ENCODE results near the gene ZC3H12C.

DNA sequence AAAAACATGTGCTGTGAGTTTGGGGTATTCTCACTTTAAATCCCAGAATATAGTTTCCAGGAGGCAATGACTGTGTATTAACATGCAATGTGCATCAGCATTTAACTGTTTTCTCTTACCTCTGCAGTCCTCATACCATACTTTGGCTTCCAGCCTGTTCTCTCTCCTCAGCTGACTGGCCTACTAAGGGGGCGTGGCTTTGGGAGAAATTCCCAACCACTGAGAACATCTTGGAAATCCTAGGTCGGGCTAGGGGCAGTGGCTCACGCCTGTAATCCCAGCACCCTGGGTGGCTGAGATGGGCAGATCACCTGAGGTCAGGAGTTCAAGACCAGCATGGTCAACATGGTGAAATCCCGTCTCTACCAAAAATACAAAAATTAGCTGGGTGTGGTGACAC lies 13.5 kb upstream of the ZC3H12C start:
- TF ChIP-seq CEBPB (IDR thresholded peaks at IDR 0.05; ENCODE audit: low read depth, low read length) (no peak), POLR2A (IDR thresholded peaks at IDR 0.05; ENCODE audit: low read depth, low read length) (no peak), BHLHE40 (IDR thresholded peaks at IDR 0.05; ENCODE audit: low read depth, low read length) (no peak), MAZ (IDR thresholded peaks at IDR 0.05; ENCODE audit: borderline replicate concordance, low read depth, low read length) (no peak), CHD1 (IDR thresholded peaks at IDR 0.05; ENCODE audit: low read depth, low read length) (no peak), MAFK (IDR thresholded peaks at IDR 0.05; ENCODE audit: low read depth, low read length) (no peak), NFE2L2 (IDR thresholded peaks at IDR 0.05; ENCODE audit: low read depth, low read length) (no peak), RAD21 (IDR thresholded peaks at IDR 0.05; ENCODE audit: low read length) (no peak), USF2 (IDR thresholded peaks at IDR 0.05; ENCODE audit: low read depth, low read length) (no peak), RCOR1 (IDR thresholded peaks at IDR 0.05; ENCODE audit: insufficient replicate concordance, low read length) (no peak)
- TF ChIP-seq, protein P1, sequence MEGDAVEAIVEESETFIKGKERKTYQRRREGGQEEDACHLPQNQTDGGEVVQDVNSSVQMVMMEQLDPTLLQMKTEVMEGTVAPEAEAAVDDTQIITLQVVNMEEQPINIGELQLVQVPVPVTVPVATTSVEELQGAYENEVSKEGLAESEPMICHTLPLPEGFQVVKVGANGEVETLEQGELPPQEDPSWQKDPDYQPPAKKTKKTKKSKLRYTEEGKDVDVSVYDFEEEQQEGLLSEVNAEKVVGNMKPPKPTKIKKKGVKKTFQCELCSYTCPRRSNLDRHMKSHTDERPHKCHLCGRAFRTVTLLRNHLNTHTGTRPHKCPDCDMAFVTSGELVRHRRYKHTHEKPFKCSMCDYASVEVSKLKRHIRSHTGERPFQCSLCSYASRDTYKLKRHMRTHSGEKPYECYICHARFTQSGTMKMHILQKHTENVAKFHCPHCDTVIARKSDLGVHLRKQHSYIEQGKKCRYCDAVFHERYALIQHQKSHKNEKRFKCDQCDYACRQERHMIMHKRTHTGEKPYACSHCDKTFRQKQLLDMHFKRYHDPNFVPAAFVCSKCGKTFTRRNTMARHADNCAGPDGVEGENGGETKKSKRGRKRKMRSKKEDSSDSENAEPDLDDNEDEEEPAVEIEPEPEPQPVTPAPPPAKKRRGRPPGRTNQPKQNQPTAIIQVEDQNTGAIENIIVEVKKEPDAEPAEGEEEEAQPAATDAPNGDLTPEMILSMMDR (conservative IDR thresholded peaks at IDR 0.05; ENCODE audit: low read depth, low read length), result no peak
- TF ChIP-seq, protein P2, sequence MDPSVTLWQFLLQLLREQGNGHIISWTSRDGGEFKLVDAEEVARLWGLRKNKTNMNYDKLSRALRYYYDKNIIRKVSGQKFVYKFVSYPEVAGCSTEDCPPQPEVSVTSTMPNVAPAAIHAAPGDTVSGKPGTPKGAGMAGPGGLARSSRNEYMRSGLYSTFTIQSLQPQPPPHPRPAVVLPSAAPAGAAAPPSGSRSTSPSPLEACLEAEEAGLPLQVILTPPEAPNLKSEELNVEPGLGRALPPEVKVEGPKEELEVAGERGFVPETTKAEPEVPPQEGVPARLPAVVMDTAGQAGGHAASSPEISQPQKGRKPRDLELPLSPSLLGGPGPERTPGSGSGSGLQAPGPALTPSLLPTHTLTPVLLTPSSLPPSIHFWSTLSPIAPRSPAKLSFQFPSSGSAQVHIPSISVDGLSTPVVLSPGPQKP (IDR thresholded peaks at IDR 0.05; ENCODE audit: borderline replicate concordance, low read depth, low read length), result no peak

Data from IMR-90 (cell line).